GM12878 (cell line): ENCODE results near the gene XIRP1. TPM values are rescaled to one million over a fixed set of nuclear protein-coding genes. Genes with fewer than 3 reads are reported as not detected.

Source experiments
- ATAC-seq: fragments of 200-7000 bp; cut with Tn5 transposase; 3 replicates; pipeline ENCODE4 v1.9.1; 2020; ENCODE audit warnings: mild to moderate bottlenecking, moderate library complexity
- BruUV-seq: library from RNA; stranded (reverse); fragments of 400-500 nt; replicated peaks from 2 replicates; lab custom pipeline; 2021; lab: Mats Ljungman, UMichigan
- CTCF ChIA-PET: fragments of 300-600 bp; sonication (Branson Sonifier 250); formaldehyde crosslinking; extraction: SDS; loops from one replicate; lab custom pipeline; 2021; ENCODE audit warnings: inconsistent platforms; lab: Yijun Ruan, JAX
- POLR2A ChIA-PET: fragments of 350-600 bp; formaldehyde crosslinking; extraction: SDS; loops from one replicate; lab custom pipeline; 2021; ENCODE audit warnings: inconsistent platforms; lab: Charles Lee
- RAD21 ChIA-PET: fragments of 300-600 bp; sonication (Branson Sonifier 250); formaldehyde crosslinking; loops from one replicate; lab custom pipeline; 2023; ENCODE audit warnings: antibody characterized with exemption; ENCODE audit not compliant: unreplicated experiment; lab: Charles Lee
- SMC1A ChIA-PET: fragments of 300-600 bp; sonication (Branson Sonifier 250); formaldehyde crosslinking; loops from one replicate; lab custom pipeline; 2023; ENCODE audit not compliant: unreplicated experiment, uncharacterized antibody; lab: Charles Lee
- DNase-seq: peaks from one replicate; pipeline ENCODE4 v3.0.0-alpha.2; 2011; ENCODE audit warnings: low read depth, low spot score
- FAIRE-seq: peaks from 3 replicates; lab custom pipeline; 2011; peaks lifted over from hg19 to GRCh38; lab: Jason Lieb, UNC
- H2AFZ ChIP-seq: 2 replicates; pipeline ENCODE4 v1.6.0; 2011; ENCODE audit warnings: low read depth, low read length, control low read depth; ENCODE audit not compliant: control insufficient read depth
- H3K27ac ChIP-seq: 2 replicates; pipeline ENCODE4 v1.5.1; 2011; ENCODE audit warnings: control low read depth; ENCODE audit not compliant: control insufficient read depth, insufficient read depth
- H3K27me3 ChIP-seq, 2 experiments: replicated peaks in 1 of 2; 2 replicates each; pipeline versions ENCODE4 v1.6.0 to v1.6.1; 2011; ENCODE audit warnings: low read length in 1 of 2; ENCODE audit not compliant: control insufficient read depth in 2 of 2, insufficient read depth in 2 of 2
- H3K36me3 ChIP-seq, 2 experiments: 2 replicates each; pipeline ENCODE4 v1.5.1; 2011; ENCODE audit warnings: low read length in 1 of 2; ENCODE audit not compliant: control insufficient read depth in 2 of 2, insufficient read depth in 2 of 2
- H3K4me1 ChIP-seq: 2 replicates; pipeline ENCODE4 v1.6.1; 2011; ENCODE audit warnings: mild to moderate bottlenecking, low read length, moderate library complexity, mixed read lengths; ENCODE audit not compliant: control insufficient read depth, insufficient read depth
- H3K4me2 ChIP-seq: 2 replicates; pipeline ENCODE4 v1.6.0; 2011; ENCODE audit warnings: control low read depth; ENCODE audit not compliant: control insufficient read depth, insufficient read depth
- H3K4me3 ChIP-seq: fragments of 200-600 bp; sonication (generic); 2 replicates; pipeline ENCODE4 v1.5.1; 2016
- H3K79me2 ChIP-seq: 2 replicates; pipeline ENCODE4 v1.6.0; 2011; ENCODE audit warnings: low read length; ENCODE audit not compliant: control insufficient read depth, insufficient read depth
- H3K9ac ChIP-seq: 2 replicates; pipeline ENCODE4 v1.8.0; 2011; ENCODE audit warnings: low read length, control low read depth, mixed read lengths; ENCODE audit not compliant: control insufficient read depth, insufficient read depth
- H3K9me3 ChIP-seq: replicated peaks from 3 replicates; pipeline ENCODE4 v1.5.1; 2011; ENCODE audit warnings: mild to moderate bottlenecking, low read length; ENCODE audit not compliant: control insufficient read depth, insufficient read depth
- H4K20me1 ChIP-seq: 2 replicates; pipeline ENCODE4 v1.6.0; 2011; ENCODE audit not compliant: control insufficient read depth, insufficient read depth
- ASH2L ChIP-seq: fragments of 300-600, 200-600 bp; sonication (generic); IDR thresholded peaks from 2 replicates; pipeline ENCODE4 v1.6.1; 2017; ENCODE audit warnings: low read depth, mild to moderate bottlenecking, borderline replicate concordance
- BACH1 ChIP-seq: fragments of 450-650 bp; IDR thresholded peaks from 2 replicates; pipeline ENCODE4 v1.6.1; 2017; ENCODE audit warnings: mild to moderate bottlenecking, borderline replicate concordance
- BRCA1 ChIP-seq: IDR thresholded peaks from 2 replicates; pipeline ENCODE4 v1.6.1; 2011; ENCODE audit warnings: low read depth, low read length, improper control_type of control experiment
- CBX3 ChIP-seq: fragments of 200-600 bp; sonication (generic); IDR thresholded peaks from 2 replicates; pipeline ENCODE4 v1.6.1; 2016; ENCODE audit warnings: low read depth, borderline replicate concordance
- CHD2 ChIP-seq: IDR thresholded peaks from 2 replicates; pipeline ENCODE4 v1.6.1; 2011; ENCODE audit warnings: low read depth, low read length, improper control_type of control experiment, borderline replicate concordance
- EZH2 ChIP-seq: IDR thresholded peaks from 2 replicates; pipeline ENCODE4 v1.6.1; 2012; ENCODE audit warnings: low read depth, mild to moderate bottlenecking, control low read depth, inconsistent platforms, low read length, borderline replicate concordance; ENCODE audit not compliant: control insufficient read depth
- IKZF1 ChIP-seq: fragments of 450-650 bp; conservative IDR thresholded peaks from 2 replicates; pipeline ENCODE4 v1.6.1; 2017; ENCODE audit warnings: antibody characterized with exemption, mild to moderate bottlenecking
- JUNB ChIP-seq: IDR thresholded peaks from 2 replicates; pipeline ENCODE4 v1.6.1; 2016; ENCODE audit warnings: antibody characterized with exemption, mild to moderate bottlenecking
- MTA2 ChIP-seq: fragments of 450-650 bp; IDR thresholded peaks from 2 replicates; pipeline ENCODE4 v1.6.1; 2016; ENCODE audit warnings: low read depth, mild to moderate bottlenecking, moderate library complexity
- MXI1 ChIP-seq: fragments of 150-350 bp; IDR thresholded peaks from 2 replicates; pipeline ENCODE4 v1.6.1; 2011; ENCODE audit warnings: low read depth, mild to moderate bottlenecking, inconsistent platforms, low read length, improper control_type of control experiment
- PAX5 ChIP-seq: IDR thresholded peaks from 2 replicates; pipeline ENCODE4 v1.6.1; 2011; ENCODE audit warnings: low read depth, low read length, borderline replicate concordance
- POLR2A ChIP-seq: IDR thresholded peaks from 2 replicates; pipeline ENCODE4 v1.6.1; 2011; ENCODE audit warnings: low read depth, mild to moderate bottlenecking, low read length
- POU2F2 ChIP-seq: IDR thresholded peaks from 3 replicates; pipeline ENCODE4 v1.6.1; 2011; ENCODE audit warnings: low read depth, mild to moderate bottlenecking, low read length, borderline replicate concordance
- RCOR1 ChIP-seq: conservative IDR thresholded peaks from 2 replicates; pipeline ENCODE4 v1.6.1; 2012; ENCODE audit warnings: low read depth, low read length, improper control_type of control experiment
- SMAD5 ChIP-seq: IDR thresholded peaks from 2 replicates; pipeline ENCODE4 v1.6.1; 2016; ENCODE audit warnings: antibody characterized with exemption, low read depth
- SRF ChIP-seq, 2 experiments: IDR thresholded peaks; 2 replicates each; pipeline ENCODE4 v1.6.1; 2011; ENCODE audit warnings: low read depth in 2 of 2, low read length in 2 of 2, mild to moderate bottlenecking in 1 of 2, moderate library complexity in 1 of 2
- TAF1 ChIP-seq: IDR thresholded peaks from 2 replicates; pipeline ENCODE4 v1.6.1; 2011; ENCODE audit warnings: mild to moderate bottlenecking, low read depth, low read length, borderline replicate concordance
- TCF3 ChIP-seq: IDR thresholded peaks from 2 replicates; pipeline ENCODE4 v1.6.1; 2012; ENCODE audit warnings: low read depth, mild to moderate bottlenecking, low read length, borderline replicate concordance; ENCODE audit not compliant: insufficient read depth
- WGBS: methylation state at CpG from one replicate; pipeline ENCODE4 v1.1.6; 2016; ENCODE audit warnings: low lambda C conversion rate; ENCODE audit not compliant: insufficient replicate concordance, insufficient coverage; ENCODE audit errors: missing lambda C conversion rate; 5-methylcytosine and 5-hydroxymethylcytosine counted together
- in situ Hi-C: fragments of 300-500 bp; cut with MboI; formaldehyde crosslinking; loops from 9 replicates; pipeline ENCODE4 v1.14.3; 2018; ENCODE audit warnings: mixed read lengths
- intact Hi-C: fragments of 100-400 bp; cut with micrococcal nuclease; formaldehyde crosslinking; loops from one replicate; pipeline ENCODE4 v1.14.2; 2022; ENCODE audit not compliant: unreplicated experiment
- polyA plus RNA-seq, 11 experiments: library from polyadenylated mRNA; depleted of rRNA in 4 of 11; unstranded in 6 of 11; stranded (reverse) in 5 of 11; fragments of >200 nt; fragmentation: Nextera tagmentation in 4 of 11; fragmentation: Illumina TruSeq in 1 of 11; extraction: Ambion mirVana in 4 of 11; extraction: Trizol in 1 of 11; gene quantifications; 1 replicate in 1 of 11; 2 replicates in 10 of 11; pipeline versions ENCODE4 v1.2.1 to v1.2.3, GENCODE V29; 2011 to 2016; ENCODE audit warnings: inconsistent platforms in 2 of 11, missing spikeins in 2 of 11, low read depth in 1 of 11
- total RNA-seq, 4 experiments: library from RNA; depleted of rRNA in 3 of 4; stranded (reverse); fragments of >200 nt in 3 of 4; fragmentation: Illumina TruSeq in 1 of 4; extraction: Trizol in 1 of 4; gene quantifications; 2 replicates each; pipeline versions ENCODE4 v1.2.1 to v1.2.3, GENCODE V29; 2013 to 2021
- TF ChIP-seq, protein P1 (sequence below): fragments of 450-650 bp; formaldehyde crosslinking; IDR thresholded peaks from 2 replicates; pipeline ENCODE4 v1.5.0; 2022; ENCODE audit warnings: mild to moderate bottlenecking, missing genetic modification characterization
- TF ChIP-seq, protein P2 (sequence below): fragments of 450-650 bp; IDR thresholded peaks from 2 replicates; pipeline ENCODE4 v1.6.1; 2016; ENCODE audit warnings: mild to moderate bottlenecking

XIRP1 gene
- total and polyA plus RNA-seq, 10 of the 15 experiments (the other 5 are each of a cell fraction or from before 2014, with no cell fraction given), result 0.03 to 0.38 (median 0.08) TPM; not detected in 1

DNA sequence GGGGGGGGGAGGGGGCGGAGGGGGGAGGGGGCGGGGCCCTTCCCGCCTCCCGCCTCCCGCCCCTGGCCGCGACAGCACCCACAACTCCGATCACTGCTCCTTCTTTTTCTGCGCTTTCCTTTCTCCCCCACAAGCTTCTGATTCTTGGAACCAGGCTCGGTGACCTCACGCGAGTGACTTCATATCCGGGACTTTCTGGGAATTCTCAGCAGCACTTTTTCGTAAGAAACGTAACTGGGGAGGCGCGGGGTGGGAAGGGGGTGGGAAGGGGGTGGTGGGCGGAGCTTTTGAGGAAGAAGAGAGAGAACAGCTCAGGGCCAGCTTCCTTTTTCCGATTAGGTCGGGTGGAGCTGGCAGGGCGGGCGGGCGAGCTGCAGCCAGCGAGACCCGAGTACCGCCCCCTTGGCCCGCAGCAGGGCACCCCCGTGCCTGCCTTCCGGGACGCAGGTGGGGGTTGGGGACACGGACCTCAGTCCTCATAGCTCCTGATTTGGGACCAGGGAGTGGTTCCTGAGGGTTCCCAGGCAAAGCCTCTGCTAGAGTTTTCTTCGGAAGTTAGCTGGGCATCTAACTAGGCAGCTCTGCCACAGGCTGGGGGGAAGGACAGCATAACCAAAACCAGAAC, 14.6 kb downstream of the XIRP1 start:
- Histone ChIP-seq H3K9me3 (no peaks in the 10 kb centered on the region), H3K4me2 (peak overlapping the region; percentile 98), H3K4me3 (peak overlapping the region; percentile 77), H4K20me1 (no peaks in the 10 kb centered on the region), H3K79me2 (no peaks in the 10 kb centered on the region), H3K27me3 (no peaks in the 10 kb centered on the region), H3K4me1 (peaks cover 12% of the 10 kb centered on the region), H2AFZ (peak overlapping the region; percentile 77), H3K27ac (no peak overlapping the region), H3K9ac (peak overlapping the region; percentile 69), H3K36me3 (no peaks in the 10 kb centered on the region)
- peak; percentile 43 for DNase-seq
- intact Hi-C loops (no loop called here), in situ Hi-C loops (no loop called here)
- ATAC-seq, result peak; percentile 75
- CTCF ChIA-PET, result interaction anchor here (0.7 to 5.0 kb wide), 10 partner anchors 9 to 113 kb away, joined by 3 to 39 read pairs (median 6); partner anchors contain the start of gene XIRP1
- no peak for FAIRE-seq
- 2% methylated on average over 11 of the region's 32 CpGs for WGBS
- RAD21 ChIA-PET, result interaction anchor here (0.8 to 3.6 kb wide), 15 partner anchors 11 to 211 kb away, joined by 3 to 31 read pairs (median 4); no protein-coding TSS in a partner anchor
- no TSS peak for BruUV-seq
- POLR2A ChIA-PET, result interaction anchor here (1.2 to 1.6 kb wide), 4 partner anchors 14 to 230 kb away, joined by 3 to 13 read pairs (median 6); partner anchors contain the start of genes GORASP1, TTC21A and XIRP1
- SMC1A ChIA-PET, result interaction anchor here (0.8 to 5.2 kb wide), 16 partner anchors 8 to 200 kb away, joined by 3 to 34 read pairs (median 4); partner anchors contain the start of genes GORASP1, TTC21A and XIRP1
- no peak for TF ChIP-seq CBX3
- TF ChIP-seq, protein P1, sequence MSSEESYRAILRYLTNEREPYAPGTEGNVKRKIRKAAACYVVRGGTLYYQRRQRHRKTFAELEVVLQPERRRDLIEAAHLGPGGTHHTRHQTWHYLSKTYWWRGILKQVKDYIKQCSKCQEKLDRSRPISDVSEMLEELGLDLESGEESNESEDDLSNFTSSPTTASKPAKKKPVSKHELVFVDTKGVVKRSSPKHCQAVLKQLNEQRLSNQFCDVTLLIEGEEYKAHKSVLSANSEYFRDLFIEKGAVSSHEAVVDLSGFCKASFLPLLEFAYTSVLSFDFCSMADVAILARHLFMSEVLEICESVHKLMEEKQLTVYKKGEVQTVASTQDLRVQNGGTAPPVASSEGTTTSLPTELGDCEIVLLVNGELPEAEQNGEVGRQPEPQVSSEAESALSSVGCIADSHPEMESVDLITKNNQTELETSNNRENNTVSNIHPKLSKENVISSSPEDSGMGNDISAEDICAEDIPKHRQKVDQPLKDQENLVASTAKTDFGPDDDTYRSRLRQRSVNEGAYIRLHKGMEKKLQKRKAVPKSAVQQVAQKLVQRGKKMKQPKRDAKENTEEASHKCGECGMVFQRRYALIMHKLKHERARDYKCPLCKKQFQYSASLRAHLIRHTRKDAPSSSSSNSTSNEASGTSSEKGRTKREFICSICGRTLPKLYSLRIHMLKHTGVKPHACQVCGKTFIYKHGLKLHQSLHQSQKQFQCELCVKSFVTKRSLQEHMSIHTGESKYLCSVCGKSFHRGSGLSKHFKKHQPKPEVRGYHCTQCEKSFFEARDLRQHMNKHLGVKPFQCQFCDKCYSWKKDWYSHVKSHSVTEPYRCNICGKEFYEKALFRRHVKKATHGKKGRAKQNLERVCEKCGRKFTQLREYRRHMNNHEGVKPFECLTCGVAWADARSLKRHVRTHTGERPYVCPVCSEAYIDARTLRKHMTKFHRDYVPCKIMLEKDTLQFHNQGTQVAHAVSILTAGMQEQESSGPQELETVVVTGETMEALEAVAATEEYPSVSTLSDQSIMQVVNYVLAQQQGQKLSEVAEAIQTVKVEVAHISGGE, result no peak
- TF ChIP-seq TCF3, result 0 out of 2 replicates have a peak, but pooled peaks have one; percentile 19
- TF ChIP-seq ASH2L, result no peak
- TF ChIP-seq PAX5, result no peak
- no peak for TF ChIP-seq SRF (IDR thresholded peaks at IDR 0.05; ENCODE audit: low read depth in 2 of 2, low read length in 2 of 2)
- no peak for TF ChIP-seq BACH1
- TF ChIP-seq BRCA1, result no peak
- TF ChIP-seq EZH2, result no peak
- peak; percentile 28; the same call in 1 of the 2 replicates for TF ChIP-seq CHD2
- TF ChIP-seq POU2F2, result no peak
- TF ChIP-seq MTA2, result no peak
- no peak for TF ChIP-seq JUNB
- TF ChIP-seq MXI1, result no peak
- TF ChIP-seq IKZF1, result peak; percentile 38; the same call in 1 of the 2 replicates
- TF ChIP-seq, protein P2, sequence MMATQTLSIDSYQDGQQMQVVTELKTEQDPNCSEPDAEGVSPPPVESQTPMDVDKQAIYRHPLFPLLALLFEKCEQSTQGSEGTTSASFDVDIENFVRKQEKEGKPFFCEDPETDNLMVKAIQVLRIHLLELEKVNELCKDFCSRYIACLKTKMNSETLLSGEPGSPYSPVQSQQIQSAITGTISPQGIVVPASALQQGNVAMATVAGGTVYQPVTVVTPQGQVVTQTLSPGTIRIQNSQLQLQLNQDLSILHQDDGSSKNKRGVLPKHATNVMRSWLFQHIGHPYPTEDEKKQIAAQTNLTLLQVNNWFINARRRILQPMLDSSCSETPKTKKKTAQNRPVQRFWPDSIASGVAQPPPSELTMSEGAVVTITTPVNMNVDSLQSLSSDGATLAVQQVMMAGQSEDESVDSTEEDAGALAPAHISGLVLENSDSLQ, result no peak
- no peak for TF ChIP-seq TAF1
- no peak for TF ChIP-seq RCOR1
- TF ChIP-seq POLR2A, result peak; percentile 73
- no peak for TF ChIP-seq SMAD5
